Measurements from ENCODE around the gene TMEM200B.
"Not testable (repeated sequence)": the region's sequence is repeated elsewhere in the genome, so short reads cannot be mapped to it uniquely, and the experiment has no call there.

Gene TMEM200B

GRCh38 chr1:29156543-29157268, 33.0 kb upstream of the TMEM200B start (continued):
- TF ChIP-seq ZSCAN23 (tag by site-specific recombination; IDR thresholded peaks at IDR 0.05) (no peak), ZBTB48 (tag by site-specific recombination; IDR thresholded peaks at IDR 0.05) (no peak), ZNF501 (tag by site-specific recombination; IDR thresholded peaks at IDR 0.05) (no peak), ZSCAN4 (tag by site-specific recombination; IDR thresholded peaks at IDR 0.05) (no peak), ZNF2 (tag by site-specific recombination; IDR thresholded peaks at IDR 0.05) (no peak)

GRCh38 chr1:29152046-29152805, 28.5 kb upstream of the TMEM200B start:
- H3K36me3 ChIP-seq (ENCODE audit: control insufficient read depth in 2 of 2, insufficient read depth in 1 of 2, low read length in 2 of 2), result peaks cover 85 to 92% of the 10 kb centered on the region in 2 experiments
- no peak overlapping the region for H3K27ac ChIP-seq (ENCODE audit: extremely low read depth, low read depth, low read length)
- TF ChIP-seq CTCF (tag by site-specific recombination; IDR thresholded peaks at IDR 0.05), result no peak
- no peak for TF ChIP-seq TRIM28 (IDR thresholded peaks at IDR 0.05; ENCODE audit: borderline replicate concordance, low read length)
- no peak for TF ChIP-seq ZFP69B (tag by site-specific recombination; IDR thresholded peaks at IDR 0.05)
- TF ChIP-seq ZNF843 (tag by site-specific recombination; IDR thresholded peaks at IDR 0.05), result no peak
- no peak for TF ChIP-seq ZNF132 (tag by site-specific recombination; IDR thresholded peaks at IDR 0.05; ENCODE audit: borderline replicate concordance)
- TF ChIP-seq SALL2 (tag by site-specific recombination; IDR thresholded peaks at IDR 0.05; ENCODE audit: borderline replicate concordance), result no peak
- TF ChIP-seq ZNF529 (tag by site-specific recombination; IDR thresholded peaks at IDR 0.05; ENCODE audit: insufficient replicate concordance), result no peak
- no peak for TF ChIP-seq ZNF473 (tag by site-specific recombination; IDR thresholded peaks at IDR 0.05)
- no peak for TF ChIP-seq ZNF366 (tag by site-specific recombination; conservative IDR thresholded peaks at IDR 0.05)
- TF ChIP-seq ZNF585B (tag by site-specific recombination; IDR thresholded peaks at IDR 0.05), result no peak
- no peak for TF ChIP-seq GFI1B (tag by site-specific recombination; IDR thresholded peaks at IDR 0.05)
- no peak for TF ChIP-seq REPIN1 (tag by site-specific recombination; IDR thresholded peaks at IDR 0.05; ENCODE audit: low read depth)
- TF ChIP-seq ZBTB44 (tag by site-specific recombination; IDR thresholded peaks at IDR 0.05), result no peak
- no peak for TF ChIP-seq ZNF26 (tag by site-specific recombination; IDR thresholded peaks at IDR 0.05)
- TF ChIP-seq ZNF2 (tag by site-specific recombination; IDR thresholded peaks at IDR 0.05), result no peak
- no peak for TF ChIP-seq ZNF704 (tag by site-specific recombination; IDR thresholded peaks at IDR 0.05)
- no peak for TF ChIP-seq ZNF311 (tag by site-specific recombination; IDR thresholded peaks at IDR 0.05; ENCODE audit: borderline replicate concordance)
- POLR2A ChIA-PET, result interaction anchor here (1.2 kb wide), 1 partner anchor 17 kb away, joined by 3 read pairs; no protein-coding TSS in a partner anchor
- peaks cover 5% of the 10 kb centered on the region; the same call in 1 of the 2 replicates for H3K4me1 ChIP-seq (ENCODE audit: control insufficient read depth, insufficient read depth, low read length)
- CTCF ChIA-PET, result interaction anchor here (1.0 kb wide), 1 partner anchor 9 kb away, joined by 3 read pairs; no protein-coding TSS in a partner anchor
- H3K4me3 ChIP-seq (ENCODE audit: low read depth, low read length), result no peak overlapping the region
- no peaks in the 10 kb centered on the region for H3K9me3 ChIP-seq (ENCODE audit: control insufficient read depth, insufficient read depth, low read depth, low read length)

- CTCF ChIA-PET, result interaction anchor here (1.5 kb wide), 1 partner anchor 10 kb away, joined by 6 read pairs; no protein-coding TSS in a partner anchor
- POLR2A ChIA-PET; H3K4me3 ChIP-seq (ENCODE audit: low read depth, low read length); H3K4me1 ChIP-seq (ENCODE audit: control insufficient read depth, insufficient read depth, low read length); H3K9me3 ChIP-seq (ENCODE audit: control insufficient read depth, insufficient read depth, low read depth, low read length); H3K27ac ChIP-seq (ENCODE audit: extremely low read depth, low read depth, low read length): not testable (repeated sequence)
- peaks cover 83 to 99% of the 10 kb centered on the region in 2 experiments for H3K36me3 ChIP-seq (ENCODE audit: control insufficient read depth in 2 of 2, insufficient read depth in 1 of 2, low read length in 2 of 2)
Observed at GRCh38 chr1:29150346-29150745, 26.6 kb upstream of the TMEM200B start.

All from HEK293 (cell line).